DOHH2 (cell line): ENCODE data around the gene TEC.

ENCODE experiments used
- CTCF ChIP-seq: fragments of 200-600 bp; sonication (generic); IDR thresholded peaks from one replicate; pipeline ENCODE4 v1.5.1; 2014; ENCODE audit warnings: antibody characterized with exemption, mild to moderate bottlenecking, low read depth, low read length; ENCODE audit not compliant: poor library complexity, severe bottlenecking
- EZH2phosphoT487 ChIP-seq: fragments of 200-600 bp; sonication (generic); IDR thresholded peaks from 2 replicates; pipeline ENCODE4 v1.6.1; 2017; ENCODE audit warnings: borderline replicate concordance, mild to moderate bottlenecking, antibody characterized with exemption, low read length, moderate library complexity, mixed read lengths

GRCh38 chr4:48189731-48190130 is 79.9 kb downstream of the TEC start:
- no peak for TF ChIP-seq CTCF
- no peak for TF ChIP-seq EZH2phosphoT487
